ENCODE results near the gene MARK2.
"Not testable (repeated sequence)": the region's sequence is repeated elsewhere in the genome, so short reads cannot be mapped to it uniquely, and the experiment has no call there.

Gene MARK2

GRCh38 chr11:63802637-63803414 is 36.1 kb upstream of the MARK2 start:
- no peak for DNase-seq (ENCODE audit: extremely low read depth, insufficient read length)
- no peak overlapping the region for H3K4me3 ChIP-seq (replicated peaks; ENCODE audit: low read depth, low read length)
- no peaks in the 10 kb centered on the region for H3K36me3 ChIP-seq (ENCODE audit: control insufficient read depth, insufficient read depth, low read length)
- TF ChIP-seq CTCF (IDR thresholded peaks at IDR 0.05; ENCODE audit: insufficient read depth, low read length, poor library complexity, severe bottlenecking) = no peak
- H3K27me3 ChIP-seq (replicated peaks; ENCODE audit: control insufficient read depth, insufficient read depth, low read length) = no peaks in the 10 kb centered on the region

GRCh38 chr11:63804259-63804658 is 34.7 kb upstream of the MARK2 start:
- TF ChIP-seq CTCF (IDR thresholded peaks at IDR 0.05; ENCODE audit: insufficient read depth, low read length, poor library complexity, severe bottlenecking) = no peak
- H3K36me3 ChIP-seq (ENCODE audit: control insufficient read depth, insufficient read depth, low read length) = no peaks in the 10 kb centered on the region
- no peak overlapping the region for H3K4me3 ChIP-seq (replicated peaks; ENCODE audit: low read depth, low read length)
- no peak for DNase-seq (ENCODE audit: extremely low read depth, insufficient read length)
- H3K27me3 ChIP-seq (replicated peaks; ENCODE audit: control insufficient read depth, insufficient read depth, low read length) = no peaks in the 10 kb centered on the region

- no peak for DNase-seq (ENCODE audit: extremely low read depth, insufficient read length)
Measured at GRCh38 chr11:63805844-63806415, 33.0 kb upstream of the MARK2 start.

DNA sequence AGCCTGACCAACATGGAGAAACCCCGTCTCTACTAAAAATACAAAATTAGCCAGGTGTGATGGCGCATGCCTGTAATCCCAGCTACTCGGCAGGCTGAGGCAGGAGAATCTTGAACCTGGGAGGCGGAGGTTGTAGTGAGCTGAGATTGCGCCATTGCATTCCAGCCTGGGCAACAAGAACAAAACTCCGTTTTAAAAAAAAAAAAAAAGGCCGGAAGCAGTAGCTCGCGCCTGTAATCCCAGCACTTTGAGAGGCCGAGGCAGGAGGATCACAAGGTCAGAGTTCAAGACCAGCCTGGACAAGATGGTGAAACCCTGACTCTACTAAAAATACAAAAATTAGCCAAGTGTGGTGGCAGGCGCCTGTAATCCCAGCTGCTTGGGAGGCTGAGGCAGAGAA is 28.5 kb upstream of the MARK2 start:
- H3K36me3 ChIP-seq (ENCODE audit: control insufficient read depth, insufficient read depth, low read length); DNase-seq (ENCODE audit: extremely low read depth, insufficient read length); H3K27me3 ChIP-seq (replicated peaks; ENCODE audit: control insufficient read depth, insufficient read depth, low read length); H3K4me3 ChIP-seq (replicated peaks; ENCODE audit: low read depth, low read length): not testable (repeated sequence)

More at GRCh38 chr11:63805844-63806415, 33.0 kb upstream of the MARK2 start:
- H3K36me3 ChIP-seq (ENCODE audit: control insufficient read depth, insufficient read depth, low read length) = no peaks in the 10 kb centered on the region
- H3K4me3 ChIP-seq (replicated peaks; ENCODE audit: low read depth, low read length) = no peak overlapping the region
- TF ChIP-seq CTCF (IDR thresholded peaks at IDR 0.05; ENCODE audit: insufficient read depth, low read length, poor library complexity, severe bottlenecking) = no peak
- no peaks in the 10 kb centered on the region for H3K27me3 ChIP-seq (replicated peaks; ENCODE audit: control insufficient read depth, insufficient read depth, low read length)

GRCh38 chr11:63811522-63811921 is 27.4 kb upstream of the MARK2 start:
- Histone ChIP-seq H3K27me3 (replicated peaks; ENCODE audit: control insufficient read depth, insufficient read depth, low read length) (no peaks in the 10 kb centered on the region), H3K36me3 (ENCODE audit: control insufficient read depth, insufficient read depth, low read length) (peaks cover 4% of the 10 kb centered on the region), H3K4me3 (replicated peaks; ENCODE audit: low read depth, low read length) (no peak overlapping the region)
- TF ChIP-seq CTCF (IDR thresholded peaks at IDR 0.05; ENCODE audit: insufficient read depth, low read length, poor library complexity, severe bottlenecking) = no peak
- no peak for DNase-seq (ENCODE audit: extremely low read depth, insufficient read length)

- Histone ChIP-seq H3K36me3 (ENCODE audit: control insufficient read depth, insufficient read depth, low read length) (peaks cover 12% of the 10 kb centered on the region), H3K4me3 (replicated peaks; ENCODE audit: low read depth, low read length) (peak within 1 kb of the TSS; percentile 91), H3K27me3 (replicated peaks; ENCODE audit: control insufficient read depth, insufficient read depth, low read length) (no peaks in the 10 kb centered on the region)
- peak; percentile 85 for DNase-seq (ENCODE audit: extremely low read depth, insufficient read length)
- no peak for TF ChIP-seq CTCF (IDR thresholded peaks at IDR 0.05; ENCODE audit: insufficient read depth, low read length, poor library complexity, severe bottlenecking)
Measured at GRCh38 chr11:63813035-63813562, 25.8 kb upstream of the MARK2 start, which contains the start of gene SPINDOC. Gene SPINDOC, plus strand, starts transcription at chr11:63813456. Its CDS starts 231 bp downstream, at chr11:63813687.
